ENCODE data around the gene SNTG2.

Gene SNTG2

DNA sequence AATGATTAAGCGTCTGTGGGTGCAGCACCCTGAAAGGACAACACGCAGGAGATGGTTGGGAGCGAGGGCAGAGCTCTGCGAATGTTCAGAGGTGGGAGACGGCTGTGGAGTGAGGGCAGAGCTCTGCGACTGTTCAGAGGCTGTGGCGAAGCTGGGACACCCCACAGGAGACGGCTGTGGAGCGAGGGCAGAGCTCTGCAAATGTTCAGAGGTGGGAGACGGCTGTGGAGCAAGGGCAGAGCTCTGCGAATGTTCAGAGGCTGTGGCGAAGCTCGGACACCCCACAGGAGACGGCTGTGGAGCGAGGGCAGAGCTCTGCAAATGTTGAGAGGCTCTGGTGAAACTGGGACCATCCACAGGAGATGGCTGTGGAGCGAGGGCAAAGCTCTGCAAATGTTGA lies 40.0 kb upstream of the SNTG2 start:
- Histone ChIP-seq H3K9me3 (ENCODE audit: control insufficient read depth in 2 of 2, low read length in 2 of 2) (no peaks in the 10 kb centered on the region), H3K36me3 (ENCODE audit: control insufficient read depth in 2 of 2, insufficient read depth in 2 of 2, low read length in 2 of 2) (no peaks in the 10 kb centered on the region), H3K27me3 (ENCODE audit: control insufficient read depth in 2 of 2, insufficient read depth in 2 of 2, low read length in 2 of 2) (no peaks in the 10 kb centered on the region), H3K27ac (ENCODE audit: low read depth in 2 of 2, low read length in 2 of 2) (no peak overlapping the region), H3K4me3 (ENCODE audit: low read length in 2 of 2) (no peak overlapping the region), H3K4me1 (ENCODE audit: control insufficient read depth in 2 of 2, insufficient read depth in 2 of 2, low read length in 2 of 2) (no peaks in the 10 kb centered on the region), H3K9ac (ENCODE audit: low read depth in 1 of 2, low read length in 2 of 2) (no peak overlapping the region)

DNA sequence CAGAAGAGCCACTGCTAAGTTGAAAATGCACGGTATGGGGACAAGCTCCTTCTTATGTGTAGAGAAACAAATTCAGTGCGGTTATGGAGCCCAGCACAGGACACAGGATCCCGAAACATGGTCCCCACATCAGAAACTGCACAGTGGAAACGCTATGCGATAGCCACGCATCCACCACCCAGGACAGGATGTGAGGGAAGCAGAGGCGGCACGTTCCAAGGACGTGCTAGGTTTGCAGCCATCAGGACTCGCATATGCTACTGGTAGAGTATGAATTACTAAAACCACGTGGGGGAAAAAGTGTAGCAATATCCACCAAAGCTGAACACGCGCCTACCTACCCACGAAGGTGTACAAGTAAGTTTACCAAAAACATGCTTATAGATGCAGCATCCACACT lies 34.7 kb upstream of the SNTG2 start:
- Histone ChIP-seq H3K36me3 (ENCODE audit: control insufficient read depth in 2 of 2, insufficient read depth in 2 of 2, low read length in 2 of 2) (no peaks in the 10 kb centered on the region), H3K27ac (ENCODE audit: low read depth in 2 of 2, low read length in 2 of 2) (no peak overlapping the region)

DNA sequence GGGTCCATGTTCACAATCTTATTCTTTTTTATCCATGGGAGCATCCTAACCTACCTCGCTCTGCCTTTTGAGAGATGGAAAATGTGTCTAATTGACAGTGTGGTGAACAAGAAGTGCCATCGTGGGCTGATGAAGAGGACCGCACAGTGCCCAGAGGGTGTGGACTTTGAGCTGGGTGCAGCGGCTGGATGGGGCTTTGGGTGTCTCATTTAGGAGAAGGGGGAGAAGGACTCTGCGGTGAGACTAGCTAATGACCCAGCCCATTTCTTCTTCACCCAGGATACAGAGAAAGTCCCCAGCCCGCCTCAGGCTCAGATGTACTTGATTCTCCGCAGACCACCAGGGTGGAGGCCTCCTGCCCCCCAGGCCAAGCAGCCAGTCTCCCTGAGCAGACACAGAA lies 33.7 kb upstream of the SNTG2 start:
- no peaks in the 10 kb centered on the region for H3K27me3 ChIP-seq (ENCODE audit: control insufficient read depth in 2 of 2, insufficient read depth in 2 of 2, low read length in 2 of 2)
- no peaks in the 10 kb centered on the region for H3K9me3 ChIP-seq (ENCODE audit: control insufficient read depth in 2 of 2, low read length in 2 of 2)
- no peak overlapping the region for H3K4me3 ChIP-seq (ENCODE audit: low read length in 2 of 2)
- H3K9ac ChIP-seq (ENCODE audit: low read depth in 1 of 2, low read length in 2 of 2): no peak overlapping the region
- H3K27ac ChIP-seq (ENCODE audit: low read depth in 2 of 2, low read length in 2 of 2): no peak overlapping the region
- no peaks in the 10 kb centered on the region for H3K4me1 ChIP-seq (ENCODE audit: control insufficient read depth in 2 of 2, insufficient read depth in 2 of 2, low read length in 2 of 2)
- no peaks in the 10 kb centered on the region for H3K36me3 ChIP-seq (ENCODE audit: control insufficient read depth in 2 of 2, insufficient read depth in 2 of 2, low read length in 2 of 2)

More for the DNA sequence above, 34.7 kb upstream of the SNTG2 start:
- no peaks in the 10 kb centered on the region for H3K4me1 ChIP-seq (ENCODE audit: control insufficient read depth in 2 of 2, insufficient read depth in 2 of 2, low read length in 2 of 2)
- no peak overlapping the region for H3K4me3 ChIP-seq (ENCODE audit: low read length in 2 of 2)
- no peaks in the 10 kb centered on the region for H3K27me3 ChIP-seq (ENCODE audit: control insufficient read depth in 2 of 2, insufficient read depth in 2 of 2, low read length in 2 of 2)
- H3K9me3 ChIP-seq (ENCODE audit: control insufficient read depth in 2 of 2, low read length in 2 of 2): no peaks in the 10 kb centered on the region
- H3K9ac ChIP-seq (ENCODE audit: low read depth in 1 of 2, low read length in 2 of 2): no peak overlapping the region

DNA sequence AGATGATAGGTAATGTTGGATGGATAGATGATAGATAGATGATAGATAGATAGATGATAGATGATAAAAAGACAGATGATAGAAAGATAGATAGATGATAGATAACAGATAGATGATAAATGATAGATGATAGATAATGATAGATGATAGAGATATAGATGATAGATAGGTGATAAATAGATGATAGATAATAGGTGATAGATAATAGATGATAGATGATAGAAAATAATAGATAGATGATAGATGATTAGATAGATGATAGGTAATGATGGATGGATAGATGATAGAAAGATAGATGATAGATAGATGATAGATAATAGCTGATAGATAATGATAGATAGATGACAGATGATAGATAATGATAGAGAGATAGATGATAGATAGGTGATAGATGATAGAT lies 31.0 kb upstream of the SNTG2 start:
- Histone ChIP-seq H3K27ac (ENCODE audit: low read depth in 2 of 2, low read length in 2 of 2) (no peak overlapping the region), H3K36me3 (ENCODE audit: control insufficient read depth in 2 of 2, insufficient read depth in 2 of 2, low read length in 2 of 2) (no peaks in the 10 kb centered on the region), H3K27me3 (ENCODE audit: control insufficient read depth in 2 of 2, insufficient read depth in 2 of 2, low read length in 2 of 2) (no peaks in the 10 kb centered on the region), H3K4me1 (ENCODE audit: control insufficient read depth in 2 of 2, insufficient read depth in 2 of 2, low read length in 2 of 2) (no peaks in the 10 kb centered on the region), H3K9ac (ENCODE audit: low read depth in 1 of 2, low read length in 2 of 2) (no peak overlapping the region), H3K4me3 (ENCODE audit: low read length in 2 of 2) (no peak overlapping the region), H3K9me3 (ENCODE audit: control insufficient read depth in 2 of 2, low read length in 2 of 2) (no peaks in the 10 kb centered on the region)

DNA sequence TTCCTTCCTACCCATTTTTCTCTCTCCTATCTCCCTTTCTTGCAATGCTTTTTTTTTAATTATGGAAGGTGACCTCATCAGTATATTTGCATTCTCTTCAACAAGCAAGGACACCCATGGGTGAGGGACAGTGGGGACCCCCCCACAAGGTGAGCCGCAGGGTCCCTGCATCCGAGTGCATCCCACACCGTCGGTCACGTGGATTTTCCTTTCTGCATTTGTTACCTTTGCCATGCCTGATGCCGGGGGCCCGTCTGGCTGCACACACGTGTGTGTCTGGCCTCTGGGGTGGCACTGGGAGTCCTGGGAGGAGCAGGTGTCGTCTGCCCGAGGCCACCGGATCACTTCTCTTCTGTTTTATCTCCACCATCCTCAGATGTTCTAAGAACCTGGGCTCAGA lies 30.1 kb upstream of the SNTG2 start:
- H3K27me3 ChIP-seq (ENCODE audit: control insufficient read depth in 2 of 2, insufficient read depth in 2 of 2, low read length in 2 of 2): no peaks in the 10 kb centered on the region

DNA sequence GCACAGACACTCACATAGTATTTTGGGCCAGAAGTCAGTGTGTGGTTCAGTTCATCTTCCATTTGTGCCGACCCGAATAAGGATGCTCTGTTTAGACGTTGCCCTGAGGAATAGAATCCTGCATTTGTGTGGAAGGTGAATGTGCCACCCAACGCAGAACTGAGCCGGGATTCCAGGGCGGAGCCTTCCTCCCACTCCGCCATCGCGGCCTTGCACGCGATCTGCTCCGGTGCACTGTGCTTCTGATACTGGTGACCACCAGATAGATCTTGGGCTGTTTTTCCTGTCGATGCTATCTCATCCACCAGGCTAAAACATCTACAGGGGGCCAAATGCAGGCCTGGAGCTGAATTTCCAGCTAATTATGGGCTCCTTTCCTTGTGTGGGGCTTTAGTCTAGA lies 29.6 kb upstream of the SNTG2 start:
- Histone ChIP-seq H3K27me3 (ENCODE audit: control insufficient read depth in 2 of 2, insufficient read depth in 2 of 2, low read length in 2 of 2) (no peaks in the 10 kb centered on the region), H3K9ac (ENCODE audit: low read depth in 1 of 2, low read length in 2 of 2) (no peak overlapping the region), H3K4me3 (ENCODE audit: low read length in 2 of 2) (no peak overlapping the region), H3K9me3 (ENCODE audit: control insufficient read depth in 2 of 2, low read length in 2 of 2) (no peaks in the 10 kb centered on the region), H3K4me1 (ENCODE audit: control insufficient read depth in 2 of 2, insufficient read depth in 2 of 2, low read length in 2 of 2) (no peaks in the 10 kb centered on the region), H3K36me3 (ENCODE audit: control insufficient read depth in 2 of 2, insufficient read depth in 2 of 2, low read length in 2 of 2) (no peaks in the 10 kb centered on the region), H3K27ac (ENCODE audit: low read depth in 2 of 2, low read length in 2 of 2) (no peak overlapping the region)

More for the DNA sequence above, 30.1 kb upstream of the SNTG2 start:
- no peaks in the 10 kb centered on the region for H3K4me1 ChIP-seq (ENCODE audit: control insufficient read depth in 2 of 2, insufficient read depth in 2 of 2, low read length in 2 of 2)
- H3K4me3 ChIP-seq (ENCODE audit: low read length in 2 of 2): no peak overlapping the region
- H3K9me3 ChIP-seq (ENCODE audit: control insufficient read depth in 2 of 2, low read length in 2 of 2): no peaks in the 10 kb centered on the region
- no peaks in the 10 kb centered on the region for H3K36me3 ChIP-seq (ENCODE audit: control insufficient read depth in 2 of 2, insufficient read depth in 2 of 2, low read length in 2 of 2)
- no peak overlapping the region for H3K27ac ChIP-seq (ENCODE audit: low read depth in 2 of 2, low read length in 2 of 2)
- no peak overlapping the region for H3K9ac ChIP-seq (ENCODE audit: low read depth in 1 of 2, low read length in 2 of 2)

DNA sequence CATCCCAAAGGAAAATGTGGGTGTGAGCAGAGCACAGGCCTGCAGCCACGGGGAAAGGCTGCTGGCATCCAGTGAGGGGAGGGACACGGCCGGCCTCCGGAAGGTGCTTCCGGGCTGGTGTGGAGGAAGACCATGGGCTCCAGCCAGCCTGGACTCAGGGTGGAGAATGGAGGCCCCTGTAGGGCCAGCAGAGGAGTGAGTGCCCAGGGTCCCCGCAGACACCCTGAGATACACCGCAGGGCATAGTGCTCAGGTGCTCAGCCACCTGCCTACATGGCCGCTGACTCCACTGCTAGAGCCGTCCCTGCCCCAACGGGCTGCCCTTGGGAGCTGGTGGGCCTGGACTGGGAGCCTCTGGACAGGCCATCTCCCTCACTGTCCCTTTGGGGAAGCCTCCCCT lies 28.5 kb upstream of the SNTG2 start:
- H3K4me3 ChIP-seq (ENCODE audit: low read length in 2 of 2): no peak overlapping the region
- no peaks in the 10 kb centered on the region for H3K36me3 ChIP-seq (ENCODE audit: control insufficient read depth in 2 of 2, insufficient read depth in 2 of 2, low read length in 2 of 2)
- H3K27me3 ChIP-seq (ENCODE audit: control insufficient read depth in 2 of 2, insufficient read depth in 2 of 2, low read length in 2 of 2): no peaks in the 10 kb centered on the region
- no peak overlapping the region for H3K9ac ChIP-seq (ENCODE audit: low read depth in 1 of 2, low read length in 2 of 2)
- H3K27ac ChIP-seq (ENCODE audit: low read depth in 2 of 2, low read length in 2 of 2): no peak overlapping the region
- H3K9me3 ChIP-seq (ENCODE audit: control insufficient read depth in 2 of 2, low read length in 2 of 2): no peaks in the 10 kb centered on the region
- no peaks in the 10 kb centered on the region for H3K4me1 ChIP-seq (ENCODE audit: control insufficient read depth in 2 of 2, insufficient read depth in 2 of 2, low read length in 2 of 2)

DNA sequence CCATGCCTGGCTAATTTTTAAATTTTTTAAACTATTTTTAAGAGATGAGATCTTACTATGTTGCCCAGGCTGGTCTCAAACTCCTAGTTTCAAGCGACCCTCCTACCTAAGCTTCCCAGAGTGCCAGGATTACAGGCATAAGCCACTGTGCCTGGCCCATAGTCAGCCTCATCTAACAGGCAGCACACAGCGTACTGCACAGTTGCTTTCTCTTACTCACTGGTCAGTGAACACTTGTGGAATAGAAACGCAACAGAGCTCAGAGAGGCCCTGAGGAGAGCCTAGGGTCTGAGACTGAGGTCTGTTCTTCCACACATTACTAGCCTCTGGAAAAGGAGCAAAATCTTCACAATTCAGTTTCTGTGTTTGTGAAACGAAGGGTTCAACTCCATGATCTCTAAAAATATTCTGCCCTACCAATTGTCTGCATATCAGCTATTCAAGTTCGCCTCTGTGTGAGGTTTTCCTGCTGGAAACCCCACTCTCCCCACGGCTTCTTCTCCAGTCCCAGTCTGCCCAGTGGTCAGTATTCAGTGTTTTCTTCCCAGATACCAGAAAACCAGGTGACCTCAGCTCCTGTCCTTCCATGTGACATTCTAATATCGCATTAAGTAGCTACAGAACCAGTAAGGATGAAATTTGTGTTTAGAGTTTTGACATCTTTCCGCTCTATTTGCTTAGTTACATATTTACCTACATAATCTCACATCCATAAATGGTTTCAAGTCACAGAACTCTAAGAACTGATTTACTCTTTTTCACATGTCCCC lies 26.6 kb upstream of the SNTG2 start:
- H3K4me1 ChIP-seq (ENCODE audit: control insufficient read depth in 2 of 2, insufficient read depth in 2 of 2, low read length in 2 of 2): no peaks in the 10 kb centered on the region
- no peaks in the 10 kb centered on the region for H3K36me3 ChIP-seq (ENCODE audit: control insufficient read depth in 2 of 2, insufficient read depth in 2 of 2, low read length in 2 of 2)

DNA sequence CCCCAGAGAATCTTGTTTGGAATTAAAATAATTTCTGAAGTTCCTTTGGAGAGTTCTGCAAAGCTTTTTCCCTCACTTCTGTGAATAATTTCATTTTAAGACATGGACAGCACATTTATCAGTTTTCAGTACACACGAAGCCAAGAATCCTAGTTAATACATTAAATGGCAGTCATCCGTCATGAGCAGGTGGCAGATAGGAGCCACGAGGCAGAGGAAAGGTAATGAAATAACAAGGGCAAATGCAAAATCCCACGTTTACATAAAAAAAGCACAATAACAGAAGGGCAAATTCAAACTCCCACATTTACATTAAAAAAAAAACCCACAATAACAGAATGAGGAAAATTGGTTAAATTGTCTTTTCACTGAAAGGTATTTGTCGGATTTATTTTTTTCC lies 25.9 kb upstream of the SNTG2 start:
- Histone ChIP-seq H3K27me3 (ENCODE audit: control insufficient read depth in 2 of 2, insufficient read depth in 2 of 2, low read length in 2 of 2) (no peaks in the 10 kb centered on the region), H3K4me3 (ENCODE audit: low read length in 2 of 2) (no peak overlapping the region), H3K27ac (ENCODE audit: low read depth in 2 of 2, low read length in 2 of 2) (no peak overlapping the region), H3K9ac (ENCODE audit: low read depth in 1 of 2, low read length in 2 of 2) (no peak overlapping the region), H3K36me3 (ENCODE audit: control insufficient read depth in 2 of 2, insufficient read depth in 2 of 2, low read length in 2 of 2) (no peaks in the 10 kb centered on the region), H3K9me3 (ENCODE audit: control insufficient read depth in 2 of 2, low read length in 2 of 2) (no peaks in the 10 kb centered on the region), H3K4me1 (ENCODE audit: control insufficient read depth in 2 of 2, insufficient read depth in 2 of 2, low read length in 2 of 2) (peaks cover 0 to 3% of the 10 kb centered on the region in 2 donors)

More for the DNA sequence above, 26.6 kb upstream of the SNTG2 start:
- Histone ChIP-seq H3K9ac (ENCODE audit: low read depth in 1 of 2, low read length in 2 of 2) (no peak overlapping the region), H3K27ac (ENCODE audit: low read depth in 2 of 2, low read length in 2 of 2) (no peak overlapping the region), H3K4me3 (ENCODE audit: low read length in 2 of 2) (no peak overlapping the region), H3K9me3 (ENCODE audit: control insufficient read depth in 2 of 2, low read length in 2 of 2) (no peaks in the 10 kb centered on the region), H3K27me3 (ENCODE audit: control insufficient read depth in 2 of 2, insufficient read depth in 2 of 2, low read length in 2 of 2) (no peaks in the 10 kb centered on the region)

DNA sequence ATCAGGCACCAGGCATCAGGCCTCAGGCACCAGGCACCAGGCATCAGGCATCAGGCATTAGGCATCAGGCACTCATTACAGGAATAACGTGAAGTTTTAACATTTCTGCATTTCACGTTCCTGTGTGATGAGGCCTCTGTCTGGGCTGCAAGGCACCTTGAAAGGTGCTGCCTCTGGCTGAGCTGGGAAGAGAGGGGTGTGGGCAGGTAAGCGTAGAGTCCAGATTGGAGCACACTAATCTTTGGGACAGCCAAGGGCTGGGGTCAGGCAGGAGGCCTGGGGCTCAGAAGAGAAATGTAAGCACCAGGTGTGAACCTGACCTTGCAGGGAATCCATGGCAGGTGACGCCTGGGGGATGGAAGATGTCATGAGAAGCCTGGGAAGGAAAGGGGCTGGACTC lies 25.3 kb upstream of the SNTG2 start:
- Histone ChIP-seq H3K27me3 (ENCODE audit: control insufficient read depth in 2 of 2, insufficient read depth in 2 of 2, low read length in 2 of 2) (no peaks in the 10 kb centered on the region), H3K27ac (ENCODE audit: low read depth in 2 of 2, low read length in 2 of 2) (no peak overlapping the region), H3K9me3 (ENCODE audit: control insufficient read depth in 2 of 2, low read length in 2 of 2) (no peaks in the 10 kb centered on the region), H3K36me3 (ENCODE audit: control insufficient read depth in 2 of 2, insufficient read depth in 2 of 2, low read length in 2 of 2) (no peaks in the 10 kb centered on the region), H3K4me3 (ENCODE audit: low read length in 2 of 2) (no peak overlapping the region), H3K4me1 (ENCODE audit: control insufficient read depth in 2 of 2, insufficient read depth in 2 of 2, low read length in 2 of 2) (peaks cover 4 to 9% of the 10 kb centered on the region in 2 donors), H3K9ac (ENCODE audit: low read depth in 1 of 2, low read length in 2 of 2) (no peak overlapping the region)
